ENCODE data around the gene JAML.

The JAML gene

GRCh38 chr11:118157186-118157895, 67.5 kb downstream of the JAML start:
- Histone ChIP-seq H3K9me3 (ENCODE audit: low read length) (no peaks in the 10 kb centered on the region), H2AFZ (ENCODE audit: low read depth, low read length) (no peak overlapping the region), H3K4me3 (ENCODE audit: low read length) (no peak overlapping the region), H3K27me3 (ENCODE audit: insufficient read depth, low read length) (peaks cover 88% of the 10 kb centered on the region), H3K4me1 (ENCODE audit: insufficient read depth, low read length) (peaks cover 7% of the 10 kb centered on the region), H3K36me3 (ENCODE audit: insufficient read depth, low read length) (no peaks in the 10 kb centered on the region)

GRCh38 chr11:118156531-118157185, 68.2 kb downstream of the JAML start:
- no peaks in the 10 kb centered on the region for H3K36me3 ChIP-seq (ENCODE audit: insufficient read depth, low read length)
- H3K9me3 ChIP-seq (ENCODE audit: low read length), result no peaks in the 10 kb centered on the region
- peaks cover 11% of the 10 kb centered on the region for H3K4me1 ChIP-seq (ENCODE audit: insufficient read depth, low read length)
- H3K4me3 ChIP-seq (ENCODE audit: low read length), result no peak overlapping the region
- H2AFZ ChIP-seq (ENCODE audit: low read depth, low read length), result no peak overlapping the region
- H3K27me3 ChIP-seq (ENCODE audit: insufficient read depth, low read length), result peaks cover 90% of the 10 kb centered on the region

GRCh38 chr11:118155776-118156530, 68.9 kb downstream of the JAML start:
- Histone ChIP-seq H3K27me3 (ENCODE audit: insufficient read depth, low read length) (peaks cover 95% of the 10 kb centered on the region), H3K4me1 (ENCODE audit: insufficient read depth, low read length) (peaks cover 11% of the 10 kb centered on the region), H3K4me3 (ENCODE audit: low read length) (no peak overlapping the region), H3K36me3 (ENCODE audit: insufficient read depth, low read length) (no peaks in the 10 kb centered on the region), H3K9me3 (ENCODE audit: low read length) (no peaks in the 10 kb centered on the region), H2AFZ (ENCODE audit: low read depth, low read length) (no peak overlapping the region)

GRCh38 chr11:118154641-118155040, 70.2 kb downstream of the JAML start:
- no peak overlapping the region for H2AFZ ChIP-seq (ENCODE audit: low read depth, low read length)

GRCh38 chr11:118153976-118154375, 70.8 kb downstream of the JAML start:
- H3K4me1 ChIP-seq (ENCODE audit: insufficient read depth, low read length), result peaks cover 11% of the 10 kb centered on the region
- H3K36me3 ChIP-seq (ENCODE audit: insufficient read depth, low read length), result no peaks in the 10 kb centered on the region
- H3K9me3 ChIP-seq (ENCODE audit: low read length), result no peaks in the 10 kb centered on the region
- no peak overlapping the region for H2AFZ ChIP-seq (ENCODE audit: low read depth, low read length)
- peaks cover 96% of the 10 kb centered on the region for H3K27me3 ChIP-seq (ENCODE audit: insufficient read depth, low read length)
- H3K4me3 ChIP-seq (ENCODE audit: low read length), result no peak overlapping the region

More at GRCh38 chr11:118154641-118155040, 70.2 kb downstream of the JAML start:
- Histone ChIP-seq H3K27me3 (ENCODE audit: insufficient read depth, low read length) (peaks cover 96% of the 10 kb centered on the region), H3K9me3 (ENCODE audit: low read length) (no peaks in the 10 kb centered on the region), H3K36me3 (ENCODE audit: insufficient read depth, low read length) (no peaks in the 10 kb centered on the region), H3K4me1 (ENCODE audit: insufficient read depth, low read length) (peaks cover 11% of the 10 kb centered on the region), H3K4me3 (ENCODE audit: low read length) (no peak overlapping the region)

GRCh38 chr11:118153516-118153915, 71.3 kb downstream of the JAML start:
- Histone ChIP-seq H3K9me3 (ENCODE audit: low read length) (no peaks in the 10 kb centered on the region), H3K4me3 (ENCODE audit: low read length) (peak overlapping the region; percentile 55), H3K4me1 (ENCODE audit: insufficient read depth, low read length) (peaks cover 11% of the 10 kb centered on the region), H2AFZ (ENCODE audit: low read depth, low read length) (no peak overlapping the region), H3K36me3 (ENCODE audit: insufficient read depth, low read length) (no peaks in the 10 kb centered on the region), H3K27me3 (ENCODE audit: insufficient read depth, low read length) (peaks cover 96% of the 10 kb centered on the region)

- Histone ChIP-seq H3K36me3 (ENCODE audit: insufficient read depth, low read length) (no peaks in the 10 kb centered on the region), H3K4me3 (ENCODE audit: low read length) (peak within 1 kb of the TSS; percentile 55), H2AFZ (ENCODE audit: low read depth, low read length) (peak within 1 kb of the TSS; percentile 97), H3K4me1 (ENCODE audit: insufficient read depth, low read length) (peaks cover 11% of the 10 kb centered on the region), H3K27me3 (ENCODE audit: insufficient read depth, low read length) (peaks cover 96% of the 10 kb centered on the region), H3K9me3 (ENCODE audit: low read length) (no peaks in the 10 kb centered on the region)
Observed at GRCh38 chr11:118152552-118153471, 72.0 kb downstream of the JAML start, which contains the start of gene SCN4B. Gene SCN4B, minus strand, starts transcription at chr11:118152823. Its CDS starts 150 bp downstream, at chr11:118152673.

GRCh38 chr11:118152020-118152551, 72.7 kb downstream of the JAML start:
- Histone ChIP-seq H3K27me3 (ENCODE audit: insufficient read depth, low read length) (peaks cover 95% of the 10 kb centered on the region), H3K4me1 (ENCODE audit: insufficient read depth, low read length) (peaks cover 11% of the 10 kb centered on the region), H2AFZ (ENCODE audit: low read depth, low read length) (peak overlapping the region; percentile 97), H3K4me3 (ENCODE audit: low read length) (peak overlapping the region; percentile 55), H3K36me3 (ENCODE audit: insufficient read depth, low read length) (no peaks in the 10 kb centered on the region), H3K9me3 (ENCODE audit: low read length) (no peaks in the 10 kb centered on the region)

- Histone ChIP-seq H3K27me3 (ENCODE audit: insufficient read depth, low read length) (peaks cover 95% of the 10 kb centered on the region), H2AFZ (ENCODE audit: low read depth, low read length) (no peak overlapping the region), H3K4me3 (ENCODE audit: low read length) (no peak overlapping the region), H3K36me3 (ENCODE audit: insufficient read depth, low read length) (no peaks in the 10 kb centered on the region), H3K4me1 (ENCODE audit: insufficient read depth, low read length) (peaks cover 11% of the 10 kb centered on the region), H3K9me3 (ENCODE audit: low read length) (no peaks in the 10 kb centered on the region)
Observed at GRCh38 chr11:118151431-118151830, 73.4 kb downstream of the JAML start.

- Histone ChIP-seq H2AFZ (ENCODE audit: low read depth, low read length) (no peak overlapping the region), H3K4me1 (ENCODE audit: insufficient read depth, low read length) (peaks cover 14% of the 10 kb centered on the region), H3K36me3 (ENCODE audit: insufficient read depth, low read length) (no peaks in the 10 kb centered on the region), H3K4me3 (ENCODE audit: low read length) (no peak overlapping the region), H3K27me3 (ENCODE audit: insufficient read depth, low read length) (peaks cover 85% of the 10 kb centered on the region), H3K9me3 (ENCODE audit: low read length) (no peaks in the 10 kb centered on the region)
Observed at GRCh38 chr11:118149493-118149892, 75.3 kb downstream of the JAML start.

GRCh38 chr11:118148856-118149255, 76.0 kb downstream of the JAML start:
- Histone ChIP-seq H3K4me1 (ENCODE audit: insufficient read depth, low read length) (peaks cover 14% of the 10 kb centered on the region), H3K4me3 (ENCODE audit: low read length) (no peak overlapping the region), H2AFZ (ENCODE audit: low read depth, low read length) (no peak overlapping the region), H3K9me3 (ENCODE audit: low read length) (no peaks in the 10 kb centered on the region), H3K27me3 (ENCODE audit: insufficient read depth, low read length) (peaks cover 79% of the 10 kb centered on the region), H3K36me3 (ENCODE audit: insufficient read depth, low read length) (no peaks in the 10 kb centered on the region)

- H3K36me3 ChIP-seq (ENCODE audit: insufficient read depth, low read length), result no peaks in the 10 kb centered on the region
- H2AFZ ChIP-seq (ENCODE audit: low read depth, low read length), result no peak overlapping the region
- no peak overlapping the region for H3K4me3 ChIP-seq (ENCODE audit: low read length)
- H3K4me1 ChIP-seq (ENCODE audit: insufficient read depth, low read length), result peaks cover 12% of the 10 kb centered on the region
- H3K9me3 ChIP-seq (ENCODE audit: low read length), result no peaks in the 10 kb centered on the region
- H3K27me3 ChIP-seq (ENCODE audit: insufficient read depth, low read length), result peaks cover 73% of the 10 kb centered on the region
Observed at GRCh38 chr11:118148240-118148639, 76.6 kb downstream of the JAML start.

All from neuron (in vitro differentiated cells).